Anterior cingulate cortex (tissue), 58 donors: ENCODE results near the gene EPHA5.

Experiments used
- DNase-seq, 58 donors: peaks; one replicate each; lab custom pipeline; 2025; lab: John Stamatoyannopoulos, UW

Gene EPHA5

DNA sequence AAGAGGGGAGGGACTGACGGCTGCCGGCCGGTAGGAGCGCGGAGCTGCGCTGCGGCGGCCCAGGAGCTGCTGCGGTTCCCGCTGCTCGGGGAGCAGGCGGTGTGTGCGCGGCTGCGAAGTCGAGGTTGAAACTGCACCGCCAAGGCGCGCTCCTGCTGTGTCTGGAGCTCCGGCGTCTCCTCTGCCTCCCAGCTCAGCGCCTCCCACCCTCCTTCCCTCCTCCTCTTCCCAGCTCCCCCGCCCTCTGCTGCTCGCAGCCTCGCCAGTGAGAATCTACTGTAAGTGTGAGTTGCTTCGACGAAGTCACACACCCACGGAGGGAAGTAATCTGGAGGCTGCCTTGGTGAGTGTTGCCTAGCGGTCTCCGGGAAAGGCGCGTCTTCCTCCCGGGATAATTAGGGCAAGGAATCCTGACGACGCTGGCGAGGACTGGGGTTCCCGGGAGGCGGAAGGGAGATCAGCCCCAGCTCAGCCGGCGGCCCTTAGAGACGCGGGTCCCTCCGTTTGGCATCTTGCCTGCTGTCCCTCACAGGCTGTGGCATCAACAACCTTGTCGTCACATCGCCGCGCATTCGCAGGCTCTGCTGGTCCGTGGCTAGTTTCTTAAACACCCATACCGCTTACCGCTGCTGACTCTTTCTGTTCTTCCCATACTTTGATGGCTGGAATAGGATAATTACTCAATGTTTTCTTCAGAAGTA is at the start of gene EPHA5:
TSS of gene EPHA5 (minus strand) at position 159 of the 701 bp plus-strand sequence. CDS start 747 bp downstream, outside the sequence.
- peak; percentile 15 to 90 (median 66) for DNase-seq

GRCh38 chr4:65719635-65720034 is 49.3 kb upstream of the EPHA5 start:
- DNase-seq = no peak

- DNase-seq = no peak
Measured at GRCh38 chr4:65698631-65699030, 28.3 kb upstream of the EPHA5 start.

DNA sequence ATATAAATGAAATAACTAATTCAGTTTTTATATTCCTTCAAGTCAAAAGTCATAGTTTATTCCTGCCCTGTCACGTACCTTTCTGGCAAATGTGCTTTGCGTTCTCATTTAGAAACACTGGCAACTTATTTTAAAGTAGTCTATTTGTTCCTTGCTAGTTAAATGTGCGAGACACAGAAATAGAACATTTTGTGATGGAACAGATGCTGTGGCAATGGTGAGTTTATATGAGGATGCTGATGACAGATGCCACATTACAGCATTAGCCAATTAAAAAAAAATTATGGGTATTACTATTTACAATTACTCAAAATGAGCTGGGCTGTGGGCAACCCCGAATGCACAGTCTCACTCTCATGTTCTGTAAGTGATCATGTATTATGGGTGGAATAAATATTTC is 26.1 kb upstream of the EPHA5 start:
- DNase-seq = no peak

GRCh38 chr4:65671372-65671771 is 1.1 kb upstream of the EPHA5 start:
- DNase-seq = no peak

DNA sequence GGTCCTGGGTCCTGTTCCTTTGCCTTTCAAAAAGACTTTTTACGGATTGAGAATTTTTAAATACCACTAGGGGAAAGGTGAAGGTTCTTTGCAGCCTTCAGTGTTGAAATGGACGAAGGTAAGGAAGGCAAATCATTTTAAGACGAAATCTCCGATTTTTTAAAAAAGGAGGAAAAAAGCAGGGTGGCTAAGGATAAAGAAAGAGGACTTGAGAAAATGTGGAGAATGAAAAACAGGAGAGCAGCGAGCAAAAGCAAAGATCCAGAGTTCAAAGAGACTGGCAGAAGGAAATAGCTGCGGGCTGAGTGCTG is 314 bp downstream of the EPHA5 start:
- DNase-seq = no peak

GRCh38 chr4:65669111-65670019 is 924 bp downstream of the EPHA5 start:
- peak in 18 of 58 donors; percentile 1 to 69 (median 14) for DNase-seq

DNA sequence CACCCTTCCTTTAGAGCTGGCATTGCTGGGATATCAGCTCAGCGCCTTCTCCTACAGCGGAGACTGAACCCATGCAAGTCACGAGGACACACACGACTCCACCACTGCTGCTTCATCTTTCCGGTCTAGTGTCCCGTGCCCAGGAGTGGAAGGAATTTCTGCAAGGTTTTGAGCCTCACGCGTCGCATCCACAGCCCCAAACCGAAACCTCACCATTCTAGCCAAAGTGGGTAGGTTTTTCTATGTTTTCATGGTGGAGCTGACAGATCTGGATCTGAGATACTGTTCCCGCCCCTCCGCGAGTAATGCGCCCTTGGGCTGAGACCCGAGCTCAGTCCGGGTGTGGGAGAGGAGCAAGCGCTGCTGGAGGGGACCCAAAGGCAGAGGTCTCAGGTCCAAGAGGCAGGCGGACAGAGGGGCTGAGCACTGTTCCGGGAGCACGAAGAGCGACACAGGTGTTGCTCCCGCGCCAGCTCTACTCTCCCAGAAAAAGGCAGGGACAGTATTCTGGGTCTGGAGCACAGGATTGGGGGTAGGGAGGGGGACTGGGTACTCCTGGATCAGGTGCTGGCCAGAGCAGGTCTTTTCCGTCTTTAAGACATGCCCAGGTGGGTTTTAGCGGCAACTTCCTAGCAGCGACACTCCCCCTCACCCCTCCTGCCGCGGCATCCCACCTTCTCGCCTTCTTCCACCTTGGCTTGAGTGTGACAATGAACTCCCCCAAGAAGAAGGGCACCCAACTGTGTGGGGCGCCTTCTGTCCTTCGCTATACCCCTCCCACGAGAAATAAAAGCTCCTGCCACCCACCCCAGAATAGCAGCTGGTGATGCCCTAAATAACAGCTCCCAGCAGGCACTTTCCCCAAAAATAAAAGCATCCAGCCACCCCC is 1.8 kb downstream of the EPHA5 start:
- DNase-seq = peak in 42 of 58 donors; percentile 3 to 73 (median 24)

DNA sequence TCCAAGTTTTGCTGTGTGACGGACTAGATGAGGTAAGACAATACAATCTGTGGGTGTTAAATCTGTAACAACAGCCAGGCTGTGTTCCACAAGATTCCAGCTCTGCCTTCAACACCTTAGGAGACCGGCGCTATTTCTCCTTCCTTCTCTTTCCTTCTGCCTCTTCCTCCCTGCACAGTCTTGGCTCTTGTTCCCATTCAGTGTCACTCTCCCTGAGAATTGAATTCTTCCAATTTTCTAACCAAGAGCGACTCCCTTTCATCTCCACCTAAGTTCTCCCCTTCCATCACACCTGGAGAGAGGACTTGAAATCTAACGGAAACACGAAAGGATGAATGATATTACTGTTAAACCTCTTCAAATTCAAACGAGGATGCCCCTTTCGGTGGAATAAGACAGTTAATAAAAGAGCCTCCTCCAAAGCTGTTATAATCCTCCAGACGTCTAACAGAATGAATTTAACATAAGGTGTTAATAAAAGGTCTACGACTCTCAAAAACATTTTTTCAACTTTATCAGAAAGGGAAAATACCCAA is 2.7 kb downstream of the EPHA5 start:
- peak in 1 of 58 donors; percentile 1 for DNase-seq

DNA sequence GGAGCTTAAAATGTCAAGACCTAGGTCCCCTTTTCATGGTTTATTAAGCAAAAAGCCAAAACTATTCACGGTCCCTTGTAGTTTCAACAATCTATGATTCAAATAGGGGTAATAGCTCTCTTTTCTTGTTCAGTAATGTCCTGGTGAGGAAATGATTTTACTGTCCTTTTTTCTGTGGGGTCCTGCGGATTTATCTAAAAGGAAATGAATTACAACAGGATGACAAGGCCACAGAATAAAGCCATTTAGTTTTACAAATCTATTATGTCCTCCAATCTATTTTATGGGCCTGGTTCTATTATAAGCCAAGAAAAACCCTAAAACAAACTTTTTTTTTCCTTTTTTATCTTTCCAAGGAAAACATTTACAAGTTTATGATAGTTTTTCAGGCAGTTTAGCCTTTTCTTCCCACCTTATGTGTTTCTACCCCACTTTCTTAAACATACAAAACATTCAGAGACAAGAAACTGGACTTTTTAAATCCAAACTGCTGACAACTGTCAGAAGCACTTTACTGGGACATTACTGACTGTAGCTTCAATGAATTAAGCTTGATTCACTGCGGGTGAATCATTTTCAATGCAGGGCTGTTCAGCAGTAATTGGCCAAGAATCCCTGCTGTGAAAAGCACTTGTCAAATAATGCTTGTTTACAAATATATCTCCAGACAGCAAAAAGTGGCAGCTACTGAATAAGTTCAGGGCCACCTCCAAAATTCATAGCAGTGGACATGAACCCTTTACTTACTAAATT is 4.3 kb downstream of the EPHA5 start:
- no peak for DNase-seq

DNA sequence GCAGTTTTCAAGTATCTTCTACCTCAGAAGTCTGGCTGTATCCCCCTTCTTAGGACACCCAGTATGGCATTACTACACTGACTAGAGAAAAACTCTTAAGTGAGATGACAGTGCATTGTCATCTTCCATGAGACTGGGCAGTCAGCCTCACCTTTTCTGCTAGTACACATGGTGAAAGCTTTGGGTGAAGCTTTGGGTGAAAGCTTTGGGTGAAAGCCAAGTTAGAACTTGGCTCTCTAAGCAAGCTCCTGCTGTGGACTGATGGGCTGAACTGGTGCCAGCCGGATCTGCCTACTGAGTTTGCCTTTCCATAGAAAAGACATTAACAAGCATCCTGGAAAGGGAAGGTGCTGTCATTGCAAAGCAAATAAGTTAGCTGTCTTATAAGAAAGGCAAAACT is 8.8 kb downstream of the EPHA5 start:
- peak in 4 of 58 donors; percentile 0 to 1 (median 1) for DNase-seq

GRCh38 chr4:65658117-65658516 is 12.2 kb downstream of the EPHA5 start:
- DNase-seq = no peak

DNA sequence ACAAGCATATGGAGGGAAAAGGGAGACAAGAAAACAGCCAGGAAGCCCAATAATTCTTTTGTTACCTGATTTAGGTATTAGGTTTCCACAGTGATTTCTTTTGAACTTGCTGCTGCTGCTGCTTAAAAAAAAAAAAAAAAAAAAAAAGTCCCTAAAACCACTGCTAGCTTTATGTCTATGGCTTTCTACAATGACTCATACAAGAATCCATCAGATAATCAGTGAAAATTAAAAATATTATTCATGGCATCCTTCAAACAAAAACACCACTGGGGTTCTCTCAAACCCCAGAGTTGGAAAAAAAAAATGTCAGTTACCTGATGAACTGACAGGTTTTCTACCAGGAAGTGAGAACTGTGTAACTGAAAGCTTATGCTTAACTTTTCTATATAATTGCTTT is 14.3 kb downstream of the EPHA5 start:
- no peak for DNase-seq

DNA sequence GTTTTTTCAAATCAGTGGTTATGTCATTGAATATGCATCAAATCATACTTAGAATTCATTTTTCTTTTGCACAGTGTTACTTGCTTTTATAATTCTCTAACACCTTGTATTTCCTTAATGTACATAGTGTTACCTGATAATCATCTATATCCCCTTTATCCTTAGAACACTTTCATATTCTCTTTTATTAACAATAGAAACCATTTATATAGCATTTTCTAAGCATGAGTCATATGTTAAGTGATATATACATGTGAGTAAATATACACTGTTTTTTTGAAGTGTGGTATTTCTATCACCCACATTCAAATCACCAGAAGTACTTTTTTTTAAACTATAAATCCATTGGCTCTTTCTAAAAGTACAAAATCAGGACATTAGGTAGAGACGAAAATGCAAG is 15.3 kb downstream of the EPHA5 start:
- no peak for DNase-seq

DNA sequence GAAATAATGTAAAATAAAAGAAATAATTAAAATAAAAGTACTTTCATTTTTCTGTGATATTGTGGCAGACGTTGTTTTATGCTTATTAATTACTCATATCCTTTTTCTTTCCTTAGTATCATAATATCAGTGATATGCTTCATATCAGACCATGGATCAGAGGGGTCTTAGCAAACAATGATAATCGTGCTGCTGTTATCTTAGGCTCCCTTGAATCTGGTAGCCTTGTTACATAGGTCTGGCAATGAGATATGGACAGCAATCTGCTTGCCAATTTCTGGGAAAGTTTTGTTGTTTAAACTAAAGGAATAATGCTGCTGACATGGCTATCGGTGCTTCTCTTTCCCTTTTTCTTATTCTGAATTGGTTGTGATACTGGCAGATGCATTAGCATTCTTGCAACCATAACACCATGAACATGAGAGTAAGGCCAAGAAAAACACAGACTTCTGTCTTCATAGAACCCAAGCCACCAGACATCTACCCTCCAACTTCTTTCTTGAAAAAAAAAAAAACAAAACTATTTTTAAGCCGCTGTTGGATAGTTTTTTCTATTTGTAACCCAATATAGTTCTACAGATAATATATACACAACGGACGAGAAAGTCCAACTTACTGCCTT is 16.4 kb downstream of the EPHA5 start:
- DNase-seq = no peak

- DNase-seq = no peak
Measured at GRCh38 chr4:65651751-65652150, 18.5 kb downstream of the EPHA5 start.

DNA sequence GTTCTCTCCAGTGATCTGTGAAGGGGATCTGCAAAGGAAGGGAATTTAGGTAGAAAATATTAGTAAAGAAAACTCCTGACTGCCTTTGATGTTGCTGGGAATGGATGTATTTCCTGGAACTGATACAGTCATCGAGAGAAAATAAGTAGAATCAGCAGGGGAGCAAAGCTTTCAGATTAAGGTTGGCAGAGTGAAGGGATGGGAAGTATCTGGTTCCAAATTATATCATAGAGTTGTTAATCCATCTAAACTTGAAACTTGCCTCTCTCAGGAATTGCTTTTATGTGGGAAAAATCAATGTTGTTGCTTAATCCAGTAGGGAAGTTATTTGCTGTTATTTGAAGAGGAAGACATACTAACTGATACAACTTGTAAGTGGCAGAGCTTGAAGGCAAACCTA is 19.3 kb downstream of the EPHA5 start:
- DNase-seq = no peak

DNA sequence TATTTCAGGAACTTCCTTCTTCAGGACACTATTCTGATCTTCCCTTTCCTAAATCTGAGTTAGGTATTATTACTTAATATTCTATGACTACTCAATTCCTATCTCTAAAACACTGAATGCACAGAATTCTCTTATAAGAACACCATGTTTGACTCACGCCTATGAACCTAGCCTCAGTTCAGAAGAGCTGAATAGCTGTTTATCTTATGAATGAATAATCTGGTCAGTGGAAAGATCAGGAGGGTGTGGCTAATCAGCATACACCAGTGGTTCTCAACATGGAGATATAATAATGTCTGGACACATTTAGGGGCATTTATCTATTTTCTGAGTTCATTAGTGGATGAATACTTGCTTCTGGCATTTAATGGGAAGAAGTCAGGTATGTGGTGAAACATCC is 24.2 kb downstream of the EPHA5 start:
- no peak for DNase-seq

- no peak for DNase-seq
Measured at GRCh38 chr4:65645185-65645584, 25.1 kb downstream of the EPHA5 start.
